B cell (primary cell): ENCODE measurements around the gene ENOX1. TPM values are rescaled to one million over a fixed set of nuclear protein-coding genes. Genes with fewer than 3 reads are reported as not detected.

Experiments used
- ATAC-seq: fragments of 200-7000 bp; cut with Tn5 transposase; one replicate; pipeline ENCODE4 v1.10.0; 2021; ENCODE audit warnings: low read depth, mild to moderate bottlenecking, moderate number of reproducible peaks, moderate library complexity
- CTCF ChIA-PET: fragments of 350-600 bp; sonication (Branson Sonifier 250); formaldehyde crosslinking; loops from one replicate; lab custom pipeline; 2021; ENCODE audit warnings: antibody characterized with exemption, inconsistent platforms; lab: Charles Lee
- POLR2A ChIA-PET: fragments of 350-600 bp; sonication (Branson Sonifier 250); formaldehyde crosslinking; loops from one replicate; lab custom pipeline; 2021; ENCODE audit warnings: antibody characterized with exemption; lab: Charles Lee
- DNase-seq: peaks from one replicate; pipeline ENCODE4 v3.0.0; 2013
- H2AFZ ChIP-seq: 2 replicates; pipeline ENCODE4 v1.6.1; 2012; ENCODE audit warnings: mild to moderate bottlenecking, low read depth, low read length; ENCODE audit not compliant: insufficient read depth, poor library complexity, severe bottlenecking
- H3K27ac ChIP-seq, 2 donors: 1 replicate in 1 of 2; 2 replicates in 1 of 2; pipeline ENCODE4 v1.5.1; 2012 to 2013; ENCODE audit warnings: low read length in 2 of 2, mild to moderate bottlenecking in 2 of 2, moderate library complexity in 1 of 2
- H3K27me3 ChIP-seq, 4 experiments: fragments of 200-600 bp in 1 of 4; sonication (generic) in 1 of 4; replicated peaks in 1 of 4; 1 replicate in 2 of 4; 2 replicates in 2 of 4; pipeline versions ENCODE4 v1.6.1 to v1.7.0; 2013 to 2016; ENCODE audit warnings: low read length in 3 of 4, mild to moderate bottlenecking in 2 of 4, mixed read lengths in 1 of 4, moderate library complexity in 1 of 4; ENCODE audit not compliant: insufficient read depth in 4 of 4, control insufficient read depth in 3 of 4; ENCODE audit errors: control extremely low read depth in 1 of 4
- H3K36me3 ChIP-seq, 2 experiments: replicated peaks in 1 of 2; 1 replicate in 1 of 2; 2 replicates in 1 of 2; pipeline versions ENCODE4 v1.6.1 to v1.7.1; 2013; ENCODE audit warnings: low read length in 1 of 2; ENCODE audit not compliant: insufficient read depth in 2 of 2, control insufficient read depth in 1 of 2; ENCODE audit errors: control extremely low read depth in 1 of 2, extremely low read depth in 1 of 2
- H3K4me1 ChIP-seq, 2 donors: fragments of 200-600 bp in 1 of 2; sonication (generic) in 1 of 2; 1 replicate in 1 of 2; 2 replicates in 1 of 2; pipeline versions ENCODE4 v1.5.1 to v1.6.1; 2013 to 2017; ENCODE audit warnings: low read length in 2 of 2; ENCODE audit not compliant: control insufficient read depth in 2 of 2, insufficient read depth in 2 of 2
- H3K4me2 ChIP-seq: replicated peaks from 2 replicates; pipeline ENCODE3; 2012; ENCODE audit warnings: mild to moderate bottlenecking, low read depth, low read length; ENCODE audit not compliant: poor library complexity, severe bottlenecking
- H3K4me3 ChIP-seq, 5 experiments: fragments of 200-600 bp in 1 of 5; sonication (generic) in 1 of 5; 1 replicate in 3 of 5; 2 replicates in 2 of 5; pipeline versions ENCODE4 v1.5.1 to v1.7.0; 2011 to 2016; ENCODE audit warnings: low read length in 4 of 5, mild to moderate bottlenecking in 4 of 5, low read depth in 2 of 5, control low read depth in 1 of 5, moderate library complexity in 1 of 5; ENCODE audit not compliant: insufficient read depth in 1 of 5; ENCODE audit errors: control extremely low read depth in 1 of 5, extremely low read depth in 1 of 5
- H3K79me2 ChIP-seq: fragments of 200-600 bp; sonication (generic); one replicate; pipeline ENCODE4 v1.6.0; 2016; ENCODE audit warnings: low read length; ENCODE audit not compliant: control insufficient read depth, insufficient read depth
- H3K9ac ChIP-seq: fragments of 200-600 bp; sonication (generic); 2 replicates; pipeline ENCODE4 v1.6.1; 2017; ENCODE audit warnings: mild to moderate bottlenecking, low read length, moderate library complexity
- H3K9me3 ChIP-seq, 3 donors: one replicate each; pipeline versions ENCODE4 v1.6.1 to v1.7.1; 2013; ENCODE audit warnings: low read length in 2 of 3; ENCODE audit not compliant: control insufficient read depth in 2 of 3, insufficient read depth in 1 of 3; ENCODE audit errors: control extremely low read depth in 1 of 3
- H4K20me1 ChIP-seq: 2 replicates; pipeline ENCODE4 v1.6.0; 2012; ENCODE audit warnings: mild to moderate bottlenecking, low read length; ENCODE audit not compliant: insufficient read depth, control insufficient read depth, poor library complexity, severe bottlenecking
- H3K27ac Mint-ChIP-seq: one replicate; pipeline ENCODE4 v1.8.0; 2021; ENCODE audit warnings: mixed read lengths
- H3K27me3 Mint-ChIP-seq: one replicate; pipeline ENCODE4 v1.8.0; 2021; ENCODE audit warnings: mixed read lengths
- H3K4me1 Mint-ChIP-seq: one replicate; pipeline ENCODE4 v1.8.0; 2021; ENCODE audit warnings: mixed read lengths
- H3K4me3 Mint-ChIP-seq: one replicate; pipeline ENCODE4 v1.8.0; 2021; ENCODE audit warnings: mixed read lengths
- H3K9me3 Mint-ChIP-seq: one replicate; pipeline ENCODE4 v1.8.0; 2022; ENCODE audit warnings: mixed read lengths; ENCODE audit not compliant: insufficient read depth
- CTCF ChIP-seq: fragments of 200-600 bp; IDR thresholded peaks from one replicate; pipeline ENCODE4 v1.8.0; 2022; ENCODE audit warnings: antibody characterized with exemption, mild to moderate bottlenecking
- EZH2 ChIP-seq: IDR thresholded peaks from 2 replicates; pipeline ENCODE4 v1.6.1; 2012; ENCODE audit warnings: borderline replicate concordance, low read depth, mild to moderate bottlenecking, moderate library complexity, low read length; ENCODE audit not compliant: insufficient read depth, poor library complexity, severe bottlenecking
- WGBS: methylation state at CpG from one replicate; pipeline ENCODE4 v1.1.5; 2013; ENCODE audit warnings: missing lambda C conversion rate; ENCODE audit not compliant: insufficient coverage; 5-methylcytosine and 5-hydroxymethylcytosine counted together
- intact Hi-C: fragments of 100-400 bp; cut with micrococcal nuclease; formaldehyde crosslinking; loops from one replicate; pipeline ENCODE4 v1.10.0; 2022
- polyA plus RNA-seq: library from polyadenylated mRNA; depleted of rRNA; stranded (reverse); fragments of >200 nt; gene quantifications from 2 replicates; pipeline ENCODE4 v1.2.3, GENCODE V29; 2012
- total RNA-seq, 2 donors: library from RNA; stranded (reverse); fragments of 120-200 nt in 1 of 2; gene quantifications; 1 replicate in 1 of 2; 2 replicates in 1 of 2; pipeline versions ENCODE4 v1.2.3 to v1.2.4, GENCODE V29; 2013 to 2022

The ENOX1 gene
- total and polyA plus RNA-seq, 2 donors (not counting 1 experiment from before 2014, with no cell fraction given), result not detected

- WGBS, result no CpG with 5 or more reads among the region's 1 CpG
Observed at GRCh38 chr13:43473437-43473836, 313.3 kb downstream of the ENOX1 start.

GRCh38 chr13:43472980-43473379 is 313.8 kb downstream of the ENOX1 start:
- H3K79me2 ChIP-seq, result no peaks in the 10 kb centered on the region
- Mint-ChIP-seq H3K27me3 (peaks cover 12% of the 10 kb centered on the region), H3K4me3 (no peak overlapping the region), H3K4me1 (no peaks in the 10 kb centered on the region), H3K27ac (no peak overlapping the region), H3K9me3 (no peaks in the 10 kb centered on the region)
- ChIA-PET CTCF (no interaction called here), POLR2A (no interaction called here)
- ATAC-seq, result no peak
- intact Hi-C loops, result no loop called here
- H3K4me3 ChIP-seq, result no peak overlapping the region
- H2AFZ ChIP-seq, result no peak overlapping the region
- TF ChIP-seq EZH2 (no peak), CTCF (no peak)
- H3K4me1 ChIP-seq, result no peaks in the 10 kb centered on the region
- no peaks in the 10 kb centered on the region for H3K36me3 ChIP-seq
- H4K20me1 ChIP-seq, result no peaks in the 10 kb centered on the region
- WGBS, result no CpG with 5 or more reads among the region's 1 CpG
- H3K9ac ChIP-seq, result no peak overlapping the region
- no peaks in the 10 kb centered on the region for H3K27me3 ChIP-seq
- DNase-seq, result no peak
- H3K27ac ChIP-seq, result no peak overlapping the region
- no peak overlapping the region for H3K4me2 ChIP-seq
- no peaks in the 10 kb centered on the region for H3K9me3 ChIP-seq

More at GRCh38 chr13:43473437-43473836, 313.3 kb downstream of the ENOX1 start:
- H3K9ac ChIP-seq, result no peak overlapping the region
- intact Hi-C loops, result no loop called here
- H2AFZ ChIP-seq, result no peak overlapping the region
- H3K27ac ChIP-seq, result no peak overlapping the region
- DNase-seq (no peak), ATAC-seq (no peak)
- Mint-ChIP-seq H3K4me3 (no peak overlapping the region), H3K9me3 (no peaks in the 10 kb centered on the region), H3K27ac (no peak overlapping the region), H3K27me3 (peaks cover 12% of the 10 kb centered on the region), H3K4me1 (no peaks in the 10 kb centered on the region)
- no peak overlapping the region for H3K4me2 ChIP-seq
- no peaks in the 10 kb centered on the region for H3K27me3 ChIP-seq
- H3K9me3 ChIP-seq, result no peaks in the 10 kb centered on the region
- H3K79me2 ChIP-seq, result no peaks in the 10 kb centered on the region
- TF ChIP-seq CTCF, result no peak
- no peak for TF ChIP-seq EZH2
- H3K4me1 ChIP-seq, result no peaks in the 10 kb centered on the region
- CTCF ChIA-PET, result interaction anchor here (1.4 kb wide), 1 partner anchor 10 kb away, joined by 3 read pairs; no protein-coding TSS in a partner anchor
- no peaks in the 10 kb centered on the region for H3K36me3 ChIP-seq
- POLR2A ChIA-PET, result no interaction called here
- no peak overlapping the region for H3K4me3 ChIP-seq
- H4K20me1 ChIP-seq, result no peaks in the 10 kb centered on the region
